Thyroid gland (tissue), 4 donors: ENCODE data around the gene FAM20C. TPM values are rescaled to one million over a fixed set of nuclear protein-coding genes. Genes with fewer than 3 reads are reported as not detected.

Experiments
- DNase-seq, 2 donors: peaks; one replicate each; pipeline ENCODE4 v3.0.0-alpha.2; 2019
- H3K27ac ChIP-seq, 3 donors: fragments of 200-600 bp; sonication (generic); 1 replicate in 2 of 3; 2 replicates in 1 of 3; pipeline ENCODE4 v1.5.1; 2016 to 2019; ENCODE audit warnings: mild to moderate bottlenecking in 1 of 3, moderate library complexity in 1 of 3
- H3K27me3 ChIP-seq: fragments of 200-600 bp; sonication (generic); one replicate; pipeline ENCODE4 v1.5.1; 2019
- H3K36me3 ChIP-seq, 2 donors: fragments of 200-600 bp; sonication (generic); one replicate each; pipeline ENCODE4 v1.5.1; 2016 to 2019
- H3K4me1 ChIP-seq, 2 donors: fragments of 200-600 bp; sonication (generic); one replicate each; pipeline ENCODE4 v1.5.1; 2017 to 2019
- H3K4me3 ChIP-seq, 3 donors: fragments of 200-600 bp; sonication (generic); replicated peaks in 1 of 3; 1 replicate in 2 of 3; 2 replicates in 1 of 3; pipeline ENCODE4 v1.5.1; 2016; ENCODE audit warnings: mild to moderate bottlenecking in 1 of 3
- H3K9me3 ChIP-seq: fragments of 200-600 bp; sonication (generic); one replicate; pipeline ENCODE4 v1.5.1; 2017
- POLR2A ChIP-seq, 2 donors: fragments of 450-650 bp; IDR thresholded peaks; one replicate each; pipeline ENCODE4 v1.6.1; 2017; ENCODE audit warnings: antibody characterized with exemption in 2 of 2, mild to moderate bottlenecking in 2 of 2, moderate library complexity in 1 of 2
- WGBS, 2 donors: methylation state at CpG; one replicate each; pipeline ENCODE4 v1.1.5; 2017; 5-methylcytosine and 5-hydroxymethylcytosine counted together
- intact Hi-C: fragments of 100-400 bp; cut with DNase I; formaldehyde crosslinking; loops from one replicate; pipeline ENCODE4 v1.15.1; 2023
- total RNA-seq, 4 donors: library from RNA; depleted of rRNA; stranded (reverse); fragments of >200 nt; gene quantifications; one replicate each; pipeline ENCODE4 v1.2.3, GENCODE V29; 2016
- TF ChIP-seq, protein P1 (sequence below), 6 experiments: fragments of 200-600 bp in 3 of 6; fragments of 450-650 bp in 3 of 6; sonication (generic) in 3 of 6; IDR thresholded peaks; one replicate each; pipeline ENCODE4 v1.5.1; 2016 to 2019; ENCODE audit warnings: antibody characterized with exemption in 6 of 6, mild to moderate bottlenecking in 2 of 6, inconsistent platforms in 1 of 6, moderate library complexity in 1 of 6

The FAM20C gene
- total RNA-seq, 4 donors from 2014 or later: 14.0 to 41.8 (median 23.3) TPM

DNA sequence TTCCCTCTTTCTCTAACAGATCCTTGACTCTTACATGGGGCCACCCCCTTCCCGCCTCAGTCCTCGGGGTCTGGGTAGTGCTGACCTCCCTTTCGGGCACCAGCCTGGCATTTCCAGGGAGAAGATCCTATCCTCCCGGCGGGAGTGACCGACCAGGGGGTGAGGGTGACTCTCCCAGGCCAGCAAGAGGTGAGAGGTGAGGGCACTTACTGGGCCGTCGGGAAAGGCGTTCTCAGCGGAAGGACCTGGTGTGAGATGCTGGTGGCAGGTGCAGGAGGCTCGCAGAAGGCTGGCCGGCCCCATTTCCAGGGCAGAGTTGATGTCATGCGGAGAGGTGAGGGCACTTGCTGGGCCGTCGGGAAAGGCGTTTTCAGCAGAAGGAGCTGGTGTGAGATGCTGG lies 93.4 kb downstream of the FAM20C start:
- DNase-seq: no peak
- peaks cover 5 to 10% of the 10 kb centered on the region in 2 donors for H3K4me1 ChIP-seq
- no peaks in the 10 kb centered on the region for H3K9me3 ChIP-seq
- H3K36me3 ChIP-seq: no peaks in the 10 kb centered on the region
- no peak overlapping the region for H3K4me3 ChIP-seq
- intact Hi-C loops: no loop called here
- no peak overlapping the region for H3K27ac ChIP-seq
- TF ChIP-seq, protein P1, sequence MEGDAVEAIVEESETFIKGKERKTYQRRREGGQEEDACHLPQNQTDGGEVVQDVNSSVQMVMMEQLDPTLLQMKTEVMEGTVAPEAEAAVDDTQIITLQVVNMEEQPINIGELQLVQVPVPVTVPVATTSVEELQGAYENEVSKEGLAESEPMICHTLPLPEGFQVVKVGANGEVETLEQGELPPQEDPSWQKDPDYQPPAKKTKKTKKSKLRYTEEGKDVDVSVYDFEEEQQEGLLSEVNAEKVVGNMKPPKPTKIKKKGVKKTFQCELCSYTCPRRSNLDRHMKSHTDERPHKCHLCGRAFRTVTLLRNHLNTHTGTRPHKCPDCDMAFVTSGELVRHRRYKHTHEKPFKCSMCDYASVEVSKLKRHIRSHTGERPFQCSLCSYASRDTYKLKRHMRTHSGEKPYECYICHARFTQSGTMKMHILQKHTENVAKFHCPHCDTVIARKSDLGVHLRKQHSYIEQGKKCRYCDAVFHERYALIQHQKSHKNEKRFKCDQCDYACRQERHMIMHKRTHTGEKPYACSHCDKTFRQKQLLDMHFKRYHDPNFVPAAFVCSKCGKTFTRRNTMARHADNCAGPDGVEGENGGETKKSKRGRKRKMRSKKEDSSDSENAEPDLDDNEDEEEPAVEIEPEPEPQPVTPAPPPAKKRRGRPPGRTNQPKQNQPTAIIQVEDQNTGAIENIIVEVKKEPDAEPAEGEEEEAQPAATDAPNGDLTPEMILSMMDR (IDR thresholded peaks at IDR 0.05): no peak
- H3K27me3 ChIP-seq: peaks cover 16% of the 10 kb centered on the region
- 72 to 83% methylated on average over 16 of the region's 16 CpGs for WGBS, 2 donors

DNA sequence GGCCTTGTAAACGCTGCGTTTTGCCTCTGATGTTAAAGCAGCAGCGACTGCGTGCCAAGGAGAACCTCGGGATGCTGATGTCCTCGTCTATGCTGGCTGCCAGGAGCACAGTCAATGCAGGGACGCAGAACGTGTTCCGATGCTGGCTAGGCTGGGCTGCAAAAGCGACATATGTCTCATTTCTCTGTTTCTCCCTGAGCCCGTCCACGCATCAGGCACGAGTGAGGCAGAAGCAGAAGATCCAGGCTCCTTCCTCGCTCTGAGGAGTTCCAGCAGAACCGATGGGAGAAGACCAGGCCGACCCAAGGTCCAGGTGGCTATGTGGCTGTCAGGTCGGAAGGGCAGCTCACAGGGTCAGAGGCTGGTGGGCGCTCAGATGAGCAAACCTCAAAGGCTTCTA lies 93.9 kb downstream of the FAM20C start:
- Histone ChIP-seq H3K27ac (no peak overlapping the region), H3K36me3 (no peaks in the 10 kb centered on the region), H3K9me3 (no peaks in the 10 kb centered on the region), H3K4me1 (peaks cover 5 to 12% of the 10 kb centered on the region in 2 donors), H3K27me3 (peaks cover 17% of the 10 kb centered on the region), H3K4me3 (no peak overlapping the region)
- intact Hi-C loops: no loop called here
- DNase-seq: no peak
- TF ChIP-seq, protein P1 (IDR thresholded peaks at IDR 0.05): no peak
- no peak for TF ChIP-seq POLR2A (IDR thresholded peaks at IDR 0.05)
- WGBS, 2 donors: 93 to 95% methylated on average over 5 to 17 of the region's 18 CpGs

DNA sequence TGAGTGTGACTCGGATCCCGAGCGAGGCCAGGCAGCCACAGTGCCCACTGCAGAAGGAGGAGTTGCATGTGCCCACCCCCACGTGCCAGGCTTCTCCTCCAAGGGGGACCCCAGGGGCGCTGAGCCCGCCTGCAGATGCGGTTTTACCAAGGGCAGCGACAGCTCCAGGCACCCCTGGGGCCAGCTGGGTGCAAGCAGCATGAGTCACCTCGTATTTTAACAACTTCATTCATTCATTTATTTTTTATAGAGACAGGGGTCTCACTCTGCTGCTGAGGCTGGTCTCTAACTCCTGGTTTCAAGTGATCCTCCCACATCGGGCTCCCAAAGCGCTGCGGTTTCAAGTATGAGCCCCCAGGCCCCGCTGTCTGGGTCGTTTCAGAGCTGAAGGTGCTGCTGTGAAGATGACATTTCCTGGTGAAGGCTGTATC lies 96.3 kb downstream of the FAM20C start:
- WGBS, 2 donors: 73 to 80% methylated on average over 14 of the region's 14 CpGs
- no peaks in the 10 kb centered on the region for H3K36me3 ChIP-seq
- H3K9me3 ChIP-seq: no peaks in the 10 kb centered on the region
- TF ChIP-seq POLR2A (IDR thresholded peaks at IDR 0.05): no peak
- TF ChIP-seq, protein P1 (IDR thresholded peaks at IDR 0.05): no peak
- H3K4me3 ChIP-seq: no peak overlapping the region
- DNase-seq: no peak
- peaks cover 17% of the 10 kb centered on the region for H3K27me3 ChIP-seq
- intact Hi-C loops: no loop called here
- no peak overlapping the region for H3K27ac ChIP-seq
- peaks cover 5 to 17% of the 10 kb centered on the region in 2 donors for H3K4me1 ChIP-seq

DNA sequence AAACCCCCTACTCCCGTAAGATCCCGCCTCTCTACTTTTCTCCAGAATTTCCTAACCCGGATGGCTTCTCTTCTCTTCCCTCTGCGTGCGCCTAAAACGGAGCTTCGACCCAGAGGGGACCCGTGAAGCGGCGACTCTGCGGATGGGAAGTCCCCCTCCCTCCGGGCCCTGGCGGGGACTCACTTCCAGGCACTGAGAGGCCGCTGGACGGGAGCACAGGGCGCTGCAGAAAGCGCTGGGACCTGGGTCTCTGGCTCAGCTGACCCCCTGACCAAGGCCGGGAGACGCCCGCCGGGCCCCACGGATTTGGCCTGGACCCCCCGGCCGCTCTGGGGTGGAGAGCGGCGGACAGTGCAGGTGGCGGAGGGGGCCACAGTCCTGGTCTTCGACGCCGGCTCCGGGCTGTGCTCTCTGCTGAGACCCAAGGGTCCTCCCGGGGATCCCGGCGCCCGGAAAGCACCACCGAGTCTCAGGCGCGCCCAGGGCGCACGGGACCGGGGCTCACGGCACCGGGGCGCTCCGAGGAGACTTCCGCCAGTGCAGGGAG lies 96.9 kb downstream of the FAM20C start:
- WGBS, 2 donors: 19 to 23% methylated on average over 16 to 22 of the region's 46 CpGs
- Histone ChIP-seq H3K27me3 (peaks cover 17% of the 10 kb centered on the region), H3K4me1 (peaks cover 5 to 17% of the 10 kb centered on the region in 2 donors), H3K9me3 (no peaks in the 10 kb centered on the region), H3K27ac (no peak overlapping the region), H3K4me3 (no peak overlapping the region), H3K36me3 (no peaks in the 10 kb centered on the region)
- intact Hi-C loops: no loop called here
- no peak for TF ChIP-seq POLR2A (IDR thresholded peaks at IDR 0.05)
- TF ChIP-seq, protein P1 (IDR thresholded peaks at IDR 0.05): no peak
- DNase-seq: no peak

DNA sequence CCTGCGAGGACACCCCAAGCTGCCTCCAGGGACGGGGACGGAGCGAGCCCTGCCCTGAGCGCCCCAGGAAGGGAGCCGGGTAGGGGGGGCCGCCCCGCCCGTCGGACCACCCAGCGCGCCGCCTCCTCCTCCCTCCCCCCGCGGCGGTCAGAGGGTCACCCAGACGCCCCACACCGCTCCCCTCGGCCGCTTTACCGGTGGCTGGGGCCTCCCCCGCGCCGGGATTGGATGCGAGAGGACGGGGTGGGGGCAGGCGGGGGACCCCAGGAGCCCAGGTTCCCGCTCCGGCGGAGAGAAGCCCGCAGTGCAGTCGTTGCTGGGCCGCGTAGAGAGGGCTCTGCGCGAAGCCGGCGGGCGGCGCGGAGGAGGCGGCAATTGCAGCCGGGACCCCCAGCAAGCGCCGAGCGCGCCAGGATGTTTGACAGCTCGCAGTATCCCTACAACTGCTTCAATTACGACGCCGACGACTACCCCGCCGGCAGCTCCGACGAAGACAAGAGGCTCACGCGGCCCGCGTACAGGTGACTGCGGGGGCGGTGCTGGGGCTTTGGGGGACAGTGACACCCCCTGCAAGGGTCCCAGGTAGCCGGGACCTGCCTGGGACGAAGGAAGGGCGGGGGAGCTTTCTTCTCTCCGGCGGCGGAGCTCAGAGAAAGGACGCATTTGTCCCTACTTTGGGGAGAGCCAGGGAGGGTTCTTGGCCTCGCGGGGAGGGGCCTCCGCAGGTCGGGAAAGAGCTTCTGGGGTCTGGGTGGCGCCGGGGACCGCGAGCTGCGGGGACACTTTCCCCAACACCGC lies 97.6 kb downstream of the FAM20C start, which contains the start of gene FOXL3:
Gene FOXL3, plus strand, starts transcription at position 415 of the 798 bp plus-strand sequence. Its CDS starts 0 bp downstream, at position 415.
- no peak within 1 kb of the TSS for H3K4me3 ChIP-seq
- peaks cover 17% of the 10 kb centered on the region for H3K27me3 ChIP-seq
- no peak for DNase-seq
- no peaks in the 10 kb centered on the region for H3K36me3 ChIP-seq
- peaks cover 5 to 17% of the 10 kb centered on the region in 2 donors for H3K4me1 ChIP-seq
- WGBS, 2 donors: 2 to 3% methylated on average over 6 to 14 of the region's 79 CpGs
- intact Hi-C loops: no loop called here
- H3K27ac ChIP-seq: no peak within 1 kb of the TSS
- no peaks in the 10 kb centered on the region for H3K9me3 ChIP-seq
- TF ChIP-seq POLR2A (IDR thresholded peaks at IDR 0.05): no peak
